GM21447 (cell line): Measurements from ENCODE around the gene NHS.

Experiments
- ATAC-seq: cut with Tn5 transposase; IDR thresholded peaks from one replicate; pipeline ENCODE4 v1.9.1; 2021; ENCODE audit not compliant: unreplicated experiment

The NHS gene

GRCh38 chrX:17374619-17375366, at the start of gene NHS:
TSS of gene NHS (plus strand) at chrX:17375200. CDS start at chrX:17375758, 558 bp downstream.
- no peak for ATAC-seq

DNA sequence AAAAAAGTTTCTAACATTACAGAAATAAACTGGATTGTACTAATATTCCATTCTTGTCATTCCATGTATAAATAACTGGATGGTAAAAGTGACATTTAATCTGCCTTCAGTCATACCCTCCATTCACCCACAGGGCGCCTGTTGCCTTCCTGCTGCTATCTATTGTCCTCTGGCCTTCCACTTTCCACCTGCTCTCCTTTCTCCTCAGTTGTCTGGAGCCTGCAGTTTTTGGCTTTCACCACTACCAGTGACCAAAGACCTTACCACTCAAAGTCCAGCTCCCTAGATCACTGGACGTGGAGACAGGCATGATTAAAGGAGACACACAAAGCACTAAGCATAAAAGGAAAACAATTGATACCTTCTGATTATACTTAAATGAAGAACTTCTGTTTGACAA, 46.2 kb upstream of the NHS start:
- ATAC-seq, result no peak

DNA sequence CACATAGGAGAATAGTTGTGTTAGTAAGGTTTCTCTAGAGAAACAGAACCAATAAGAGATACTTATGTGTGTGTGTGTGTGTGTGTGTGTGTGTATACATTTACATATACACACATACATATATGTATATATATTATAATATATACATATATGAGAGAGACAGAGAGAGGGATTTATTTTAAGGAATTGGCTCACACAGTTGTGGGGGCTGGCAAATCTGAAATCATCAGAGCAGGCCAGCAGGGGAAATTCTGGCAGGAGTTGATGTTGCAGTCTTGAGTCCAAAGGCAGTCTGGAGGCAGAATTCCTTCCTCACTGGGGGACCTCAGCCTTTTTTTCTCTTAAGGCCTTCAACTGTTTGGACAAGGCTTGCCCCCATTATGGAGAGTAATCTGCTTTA, 38.6 kb upstream of the NHS start:
- no peak for ATAC-seq

DNA sequence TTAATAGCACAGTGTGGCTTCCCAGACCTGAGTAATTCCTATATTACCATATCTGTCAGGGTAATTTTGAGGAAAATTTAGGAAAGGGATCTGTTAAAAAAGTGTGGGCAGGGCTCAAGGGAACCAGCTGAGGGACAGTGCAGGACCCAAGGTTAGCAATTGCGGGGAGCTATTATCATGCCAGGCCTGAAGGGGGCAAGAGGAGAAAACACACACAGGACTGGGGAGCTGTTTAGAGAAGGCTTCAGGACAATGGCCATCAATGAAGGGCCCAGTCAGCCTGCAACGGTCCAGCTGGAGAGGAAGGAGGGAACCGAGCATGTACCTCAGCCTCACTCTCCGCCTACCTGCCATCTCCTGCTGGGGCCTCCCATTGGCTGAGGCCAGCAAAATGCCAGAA, 19.0 kb upstream of the NHS start:
- no peak for ATAC-seq

DNA sequence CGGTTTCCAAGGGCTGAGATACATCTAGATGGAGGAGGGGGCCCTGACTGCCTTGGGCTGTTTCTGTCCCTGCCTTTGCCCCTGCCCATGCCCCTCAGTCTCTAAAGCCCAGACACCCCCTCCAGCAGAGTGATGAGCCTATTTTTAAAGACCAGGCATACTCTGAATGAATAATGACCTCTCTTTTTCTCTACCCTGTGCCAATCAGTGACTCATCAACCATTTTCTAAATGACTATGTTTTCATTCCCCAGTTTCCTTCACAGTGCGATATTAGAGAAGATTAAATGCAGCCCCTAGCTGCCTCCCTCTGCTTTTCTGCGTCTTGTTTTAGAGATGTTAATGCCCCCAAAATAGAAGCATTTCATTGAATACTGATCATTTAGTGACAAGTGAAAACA, 15.5 kb upstream of the NHS start:
- no peak for ATAC-seq

- ATAC-seq, result no peak
Measured at GRCh38 chrX:17361620-17362019, 13.4 kb upstream of the NHS start.

GRCh38 chrX:17368002-17368401, 7.0 kb upstream of the NHS start:
- no peak for ATAC-seq

DNA sequence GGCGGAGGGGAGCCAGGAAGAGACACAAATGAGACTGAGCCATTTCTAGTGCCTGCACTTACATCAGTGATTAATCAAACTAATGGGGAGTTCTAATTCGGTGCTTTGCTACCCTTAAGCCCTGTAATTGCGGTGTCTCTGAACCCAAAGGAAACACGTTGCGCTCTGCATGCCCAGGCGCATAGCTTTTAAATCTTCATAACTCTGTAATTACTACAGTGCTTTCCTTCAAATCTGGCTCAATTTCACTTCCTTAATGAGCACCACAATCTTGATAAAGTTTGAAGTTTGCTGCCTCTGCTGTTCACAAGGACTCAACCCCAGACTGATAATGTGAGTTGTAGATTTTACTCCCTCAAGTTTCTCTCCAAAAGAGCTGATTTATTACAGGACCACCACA, 5.7 kb upstream of the NHS start:
- no peak for ATAC-seq

DNA sequence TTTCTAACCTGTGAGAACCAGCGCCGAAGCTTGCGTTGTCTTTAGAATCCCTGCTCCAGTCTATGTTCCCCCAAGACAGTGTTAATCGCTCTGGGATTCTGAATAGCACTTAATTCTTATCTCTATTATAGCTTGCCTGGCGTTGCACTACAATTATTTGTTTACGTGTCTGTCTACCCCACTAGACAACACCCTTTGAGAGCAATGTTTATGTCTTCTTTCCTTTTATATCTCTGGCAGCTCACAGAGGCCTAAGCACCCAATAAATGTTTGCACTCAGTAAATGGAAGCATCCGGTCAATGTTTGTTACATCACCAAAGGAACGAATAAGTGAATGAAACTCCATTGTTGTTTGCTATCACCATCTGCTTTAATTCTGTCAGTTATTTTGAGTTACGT, 4.8 kb upstream of the NHS start:
- no peak for ATAC-seq

- ATAC-seq, result no peak
Measured at GRCh38 chrX:17372052-17372451, 2.9 kb upstream of the NHS start.

- no peak for ATAC-seq
Measured at GRCh38 chrX:17373337-17373736, 1.7 kb upstream of the NHS start.

GRCh38 chrX:17375367-17375636, 302 bp downstream of the NHS start:
- ATAC-seq, result no peak

DNA sequence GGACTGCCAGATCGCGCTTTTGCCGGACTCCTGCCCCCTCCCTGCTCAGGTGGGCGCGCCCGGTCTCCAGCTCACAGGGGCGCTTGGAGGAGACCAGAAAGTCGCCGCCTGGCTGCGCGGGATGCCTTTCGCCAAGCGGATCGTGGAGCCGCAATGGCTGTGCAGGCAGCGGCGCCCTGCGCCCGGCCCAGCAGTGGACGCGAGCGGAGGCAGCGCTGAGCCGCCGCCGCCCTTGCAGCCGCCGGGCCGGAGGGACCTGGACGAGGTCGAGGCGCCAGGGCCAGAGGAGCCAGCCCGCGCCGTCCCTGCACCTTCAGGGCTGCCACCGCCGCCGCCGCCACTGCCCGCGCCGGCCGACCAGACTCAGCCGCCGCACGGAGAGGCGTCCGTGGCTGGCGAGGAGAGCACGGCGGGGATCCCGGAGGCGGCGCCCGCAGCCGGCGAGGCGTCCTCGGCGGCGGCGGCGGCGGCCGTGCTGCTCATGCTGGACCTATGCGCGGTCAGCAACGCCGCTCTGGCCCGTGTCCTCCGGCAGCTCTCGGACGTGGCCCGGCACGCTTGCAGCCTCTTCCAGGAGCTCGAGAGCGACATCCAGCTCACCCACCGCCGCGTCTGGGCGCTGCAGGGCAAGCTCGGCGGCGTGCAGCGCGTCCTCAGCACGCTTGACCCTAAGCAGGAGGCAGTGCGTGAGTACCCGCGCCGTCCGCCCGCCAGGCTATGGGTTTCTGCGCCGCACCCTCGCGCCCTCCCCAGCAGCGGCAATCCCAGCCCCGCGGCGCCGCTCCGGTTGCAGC, 834 bp downstream of the NHS start:
- no peak for ATAC-seq

GRCh38 chrX:17376431-17377077, 1.6 kb downstream of the NHS start:
- ATAC-seq, result no peak

GRCh38 chrX:17377091-17377717, 2.2 kb downstream of the NHS start:
- ATAC-seq, result no peak

GRCh38 chrX:17377795-17378194, 2.8 kb downstream of the NHS start:
- no peak for ATAC-seq

DNA sequence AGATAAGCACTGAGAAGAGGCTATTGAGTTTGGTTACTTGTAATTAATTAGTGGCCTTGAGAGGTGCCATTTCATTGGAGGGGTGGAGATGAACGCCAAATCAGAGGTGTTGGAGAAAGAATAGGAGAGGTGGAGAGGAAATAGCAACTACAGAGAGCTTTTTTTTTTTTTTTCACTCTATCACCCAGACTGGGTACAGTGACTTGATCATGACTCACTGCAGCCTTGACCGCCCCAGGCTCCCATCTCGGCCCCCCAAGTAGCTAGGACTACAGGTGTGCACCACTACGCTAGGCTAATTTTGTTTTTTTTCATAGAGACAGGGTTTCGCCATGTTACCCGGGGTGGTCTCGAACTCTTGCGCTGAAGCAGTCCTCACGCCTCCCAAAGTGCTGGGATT, 5.2 kb downstream of the NHS start:
- no peak for ATAC-seq

- ATAC-seq, result no peak
Measured at GRCh38 chrX:17390419-17390850, 15.4 kb downstream of the NHS start.

DNA sequence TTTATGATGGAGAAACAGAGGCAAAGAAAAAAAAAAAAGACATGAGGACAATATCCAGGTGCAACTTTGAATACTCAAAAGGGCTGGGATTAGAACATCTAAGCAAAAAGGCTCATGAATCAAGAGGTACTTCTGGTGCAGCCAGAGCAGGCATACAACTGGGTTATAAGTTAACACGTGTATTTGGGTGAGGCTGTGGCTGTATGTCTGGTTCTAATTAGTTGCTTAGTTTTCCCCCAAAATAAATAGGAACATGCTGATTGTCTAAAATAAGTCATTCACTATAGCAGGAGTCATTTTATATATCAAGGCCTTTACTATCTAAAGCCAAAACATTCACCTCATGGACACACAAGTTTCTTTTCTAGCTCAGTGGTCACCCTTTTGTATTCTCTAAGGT, 20.2 kb downstream of the NHS start:
- no peak for ATAC-seq

DNA sequence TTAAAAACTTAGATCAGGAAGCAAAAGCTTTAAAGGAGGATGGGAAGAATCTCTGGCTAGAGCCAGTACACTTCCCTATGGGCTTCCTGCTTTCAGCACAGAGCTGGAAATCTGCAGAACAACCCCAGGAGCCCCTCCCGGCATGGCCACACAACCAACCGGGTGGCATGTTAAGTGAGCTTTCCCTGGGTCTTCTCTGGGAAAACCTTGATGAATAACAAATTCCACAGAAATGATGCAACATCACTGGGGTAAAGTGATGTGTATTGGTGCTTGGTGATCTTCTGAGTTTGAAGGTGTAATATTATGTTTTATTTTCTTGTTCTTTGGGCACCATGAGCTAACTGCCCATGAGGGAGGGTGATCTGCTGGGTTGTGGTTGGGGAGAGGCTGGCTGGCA, 22.1 kb downstream of the NHS start:
- ATAC-seq, result no peak

DNA sequence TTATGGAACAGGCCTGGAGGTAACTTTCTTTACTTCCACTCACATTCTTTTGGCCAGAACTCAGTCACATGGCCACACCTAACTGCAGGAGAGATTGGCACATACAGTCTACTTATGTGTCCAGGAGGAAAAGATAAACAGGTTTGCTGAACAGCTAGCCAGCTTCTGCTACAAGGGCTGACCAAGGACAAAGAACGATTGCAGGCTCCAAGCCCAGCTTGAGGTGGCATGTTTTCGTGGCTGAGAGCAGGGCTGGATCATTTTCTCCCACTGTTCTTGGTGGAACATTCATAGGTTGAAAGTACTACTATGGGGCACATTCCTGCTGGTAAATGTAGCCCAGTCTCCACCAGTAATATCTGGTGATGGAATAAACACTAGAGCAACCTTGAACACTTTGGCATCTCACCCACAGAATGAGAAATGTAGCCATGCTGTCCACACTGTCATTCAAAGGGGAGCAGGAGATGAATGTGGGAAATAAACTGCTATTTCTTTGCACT, 28.2 kb downstream of the NHS start:
- no peak for ATAC-seq

DNA sequence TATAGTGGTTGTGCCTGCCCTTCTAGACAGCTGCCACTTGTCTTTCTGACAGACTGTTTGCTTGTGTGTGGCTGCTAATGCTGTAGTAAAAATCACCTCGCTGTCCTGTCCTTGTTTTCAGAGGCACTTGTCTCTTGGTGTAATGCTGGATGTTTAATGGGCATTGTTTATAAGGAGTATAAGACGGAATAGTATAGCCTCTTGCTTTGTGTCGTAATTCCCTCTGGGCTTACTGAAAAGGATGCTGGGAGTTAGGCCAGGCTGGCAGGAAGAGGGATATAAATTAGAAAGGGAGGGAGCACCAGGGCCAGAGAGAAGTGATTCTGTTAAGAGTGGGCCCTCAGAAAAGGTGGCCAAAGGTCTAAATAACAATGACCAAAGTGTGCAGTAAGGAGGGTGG, 29.0 kb downstream of the NHS start:
- no peak for ATAC-seq
